Measurements from ENCODE around the gene SNCG.
"Not testable (repeated sequence)": the region's sequence is repeated elsewhere in the genome, so short reads cannot be mapped to it uniquely, and the experiment has no call there.

DNA sequence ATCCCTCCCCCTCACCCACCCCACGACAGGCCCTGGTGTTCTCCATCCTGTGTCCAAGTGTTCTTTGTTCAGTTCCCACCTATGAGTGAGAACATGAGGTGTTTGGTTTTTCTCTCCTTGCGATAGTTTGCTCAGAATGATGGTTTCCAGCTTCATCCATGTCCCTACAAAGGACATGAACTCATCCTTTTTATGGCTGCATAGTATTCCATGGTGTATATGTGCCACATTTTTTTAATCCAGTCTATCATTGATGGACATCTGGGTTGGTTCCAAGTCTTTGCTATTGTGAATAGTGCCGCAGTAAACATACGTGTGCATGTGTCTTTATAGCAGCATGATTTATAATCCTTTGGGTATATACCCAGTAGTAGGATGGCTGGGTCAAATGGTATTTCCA is 26.1 kb downstream of the SNCG start:
- TF ChIP-seq, protein P1, sequence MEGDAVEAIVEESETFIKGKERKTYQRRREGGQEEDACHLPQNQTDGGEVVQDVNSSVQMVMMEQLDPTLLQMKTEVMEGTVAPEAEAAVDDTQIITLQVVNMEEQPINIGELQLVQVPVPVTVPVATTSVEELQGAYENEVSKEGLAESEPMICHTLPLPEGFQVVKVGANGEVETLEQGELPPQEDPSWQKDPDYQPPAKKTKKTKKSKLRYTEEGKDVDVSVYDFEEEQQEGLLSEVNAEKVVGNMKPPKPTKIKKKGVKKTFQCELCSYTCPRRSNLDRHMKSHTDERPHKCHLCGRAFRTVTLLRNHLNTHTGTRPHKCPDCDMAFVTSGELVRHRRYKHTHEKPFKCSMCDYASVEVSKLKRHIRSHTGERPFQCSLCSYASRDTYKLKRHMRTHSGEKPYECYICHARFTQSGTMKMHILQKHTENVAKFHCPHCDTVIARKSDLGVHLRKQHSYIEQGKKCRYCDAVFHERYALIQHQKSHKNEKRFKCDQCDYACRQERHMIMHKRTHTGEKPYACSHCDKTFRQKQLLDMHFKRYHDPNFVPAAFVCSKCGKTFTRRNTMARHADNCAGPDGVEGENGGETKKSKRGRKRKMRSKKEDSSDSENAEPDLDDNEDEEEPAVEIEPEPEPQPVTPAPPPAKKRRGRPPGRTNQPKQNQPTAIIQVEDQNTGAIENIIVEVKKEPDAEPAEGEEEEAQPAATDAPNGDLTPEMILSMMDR (IDR thresholded peaks at IDR 0.05): not testable (repeated sequence)
- not testable (repeated sequence) for TF ChIP-seq POLR2A (IDR thresholded peaks at IDR 0.05)
